K562 (cell line): ENCODE results near the gene ACTN1. TPM values are rescaled to one million over a fixed set of nuclear protein-coding genes. Genes with fewer than 3 reads are reported as not detected.

Experiments
- ATF7 ChIP-seq: fragments of 450-650 bp; IDR thresholded peaks from 2 replicates; pipeline ENCODE4 v1.7.1; 2014; ENCODE audit warnings: mild to moderate bottlenecking, moderate library complexity
- BMI1 ChIP-seq: fragments of 150-350 bp; IDR thresholded peaks from 2 replicates; pipeline ENCODE4 v1.6.1; 2014; ENCODE audit warnings: low read length
- BRF1 ChIP-seq: IDR thresholded peaks from 3 replicates; pipeline ENCODE4 v1.6.1; 2011; ENCODE audit warnings: borderline replicate concordance, mild to moderate bottlenecking; ENCODE audit not compliant: insufficient read length; ENCODE audit errors: extremely low read depth
- CBFA2T3 ChIP-seq: fragments of 450-650 bp; IDR thresholded peaks from 2 replicates; pipeline ENCODE4 v1.6.1; 2017
- CREB1 ChIP-seq, 2 experiments: sonication (generic) in 1 of 2; formaldehyde crosslinking in 1 of 2; IDR thresholded peaks; 2 replicates each; pipeline versions ENCODE4 v1.6.1 to v1.8.0; 2012 to 2022; ENCODE audit warnings: inconsistent platforms in 1 of 2, mild to moderate bottlenecking in 1 of 2, missing genetic modification reagents in 1 of 2, moderate library complexity in 1 of 2
- GMEB1 ChIP-seq: fragments of 250-450 bp; sonication (Bioruptor Pico); IDR thresholded peaks from 2 replicates; pipeline ENCODE4 v1.4.0; 2020; ENCODE audit warnings: mild to moderate bottlenecking
- KDM1A ChIP-seq, 2 experiments: fragments of 450-650 bp; IDR thresholded peaks; 2 replicates each; pipeline ENCODE4 v1.6.1; 2016; ENCODE audit warnings: mild to moderate bottlenecking in 2 of 2
- NFYB ChIP-seq: IDR thresholded peaks from 2 replicates; pipeline ENCODE4 v1.6.1; 2011; ENCODE audit warnings: mild to moderate bottlenecking, moderate library complexity; ENCODE audit not compliant: insufficient read length; ENCODE audit errors: extremely low read depth
- PHF8 ChIP-seq: fragments of 200-600 bp; sonication (generic); IDR thresholded peaks from 2 replicates; pipeline ENCODE4 v1.6.1; 2012; ENCODE audit warnings: mixed run types, mild to moderate bottlenecking, inconsistent platforms, low read length, moderate library complexity, borderline replicate concordance
- POLR2A ChIP-seq: fragments of 450-650 bp; conservative IDR thresholded peaks from 2 replicates; pipeline ENCODE4 v1.6.1; 2016
- PRDM10 ChIP-seq: fragments of 450-650 bp; IDR thresholded peaks from 2 replicates; pipeline ENCODE4 v1.6.1; 2018; ENCODE audit not compliant: partially characterized antibody
- SAP30 ChIP-seq: fragments of 200-600 bp; sonication (generic); IDR thresholded peaks from 2 replicates; pipeline ENCODE4 v1.6.1; 2012; ENCODE audit warnings: borderline replicate concordance, low read depth, mild to moderate bottlenecking, moderate library complexity, low read length, control low read depth, inconsistent platforms; ENCODE audit not compliant: insufficient read depth, poor library complexity, severe bottlenecking
- TFE3 ChIP-seq: fragments of 450-650 bp; formaldehyde crosslinking; IDR thresholded peaks from 2 replicates; pipeline ENCODE4 v1.4.0; 2020; ENCODE audit warnings: mild to moderate bottlenecking, mixed read lengths
- ZNF253 ChIP-seq: fragments of 250-450 bp; sonication (Bioruptor Pico); conservative IDR thresholded peaks from 2 replicates; pipeline ENCODE4 v1.6.1; 2021; ENCODE audit warnings: mild to moderate bottlenecking
- polyA plus RNA-seq, 8 experiments: library from polyadenylated mRNA; depleted of rRNA in 4 of 8; stranded (reverse) in 5 of 8; unstranded in 3 of 8; fragments of >200 nt; fragmentation: Nextera tagmentation in 2 of 8; fragmentation: Illumina TruSeq in 1 of 8; extraction: Ambion mirVana in 2 of 8; extraction: Trizol in 1 of 8; gene quantifications; 2 replicates each; pipeline versions ENCODE4 v1.2.1 to v1.2.3, GENCODE V29; 2011 to 2014; ENCODE audit warnings: inconsistent platforms in 1 of 8, missing spikeins in 1 of 8
- total RNA-seq, 7 experiments: library from RNA; depleted of rRNA in 6 of 7; stranded (reverse); fragments of >200 nt in 6 of 7; fragmentation: Illumina TruSeq in 2 of 7; extraction: Trizol in 2 of 7; gene quantifications; 2 replicates each; pipeline versions ENCODE4 v1.2.1 to v1.2.3, GENCODE V29; 2011 to 2021; ENCODE audit warnings: low replicate concordance in 1 of 7
- TF ChIP-seq, protein P1 (sequence below): sonication (generic); formaldehyde crosslinking; IDR thresholded peaks from 2 replicates; pipeline ENCODE4 v1.8.0; 2022; ENCODE audit warnings: mild to moderate bottlenecking, missing genetic modification reagents

Gene ACTN1
- total and polyA plus RNA-seq, 9 of the 15 experiments (the other 6 are each of a cell fraction or from before 2014, with no cell fraction given): 2.2 to 67.7 (median 34.5) TPM

GRCh38 chr14:68979021-68979721 lies at the start of gene ACTN1 (continued):
- TF ChIP-seq ZNF253 (CRISPR knock-in tag) (no peak), BRF1 (no peak), PHF8 (peak; percentile 66; the same call in 1 of the 2 replicates), CREB1 (IDR thresholded peaks at IDR 0.05) (0 out of 2 replicates have a peak, but pooled peaks have one; percentile 10), CREB1 (CRISPR knock-in tag; IDR thresholded peaks at IDR 0.05) (no peak), ATF7 (peak; percentile 46; the same call in 1 of the 2 replicates), GMEB1 (CRISPR knock-in tag) (peak; percentile 51; the same call in 1 of the 2 replicates), BMI1 (no peak), PRDM10 (peak; percentile 37), CBFA2T3 (peak; percentile 23; the same call in 1 of the 2 replicates), POLR2A (peak; percentile 66), NFYB (peak; percentile 94), TFE3 (CRISPR knock-in tag) (no peak), SAP30 (peak; percentile 23), KDM1A (IDR thresholded peaks at IDR 0.05) (no peak)
- TF ChIP-seq, protein P1, sequence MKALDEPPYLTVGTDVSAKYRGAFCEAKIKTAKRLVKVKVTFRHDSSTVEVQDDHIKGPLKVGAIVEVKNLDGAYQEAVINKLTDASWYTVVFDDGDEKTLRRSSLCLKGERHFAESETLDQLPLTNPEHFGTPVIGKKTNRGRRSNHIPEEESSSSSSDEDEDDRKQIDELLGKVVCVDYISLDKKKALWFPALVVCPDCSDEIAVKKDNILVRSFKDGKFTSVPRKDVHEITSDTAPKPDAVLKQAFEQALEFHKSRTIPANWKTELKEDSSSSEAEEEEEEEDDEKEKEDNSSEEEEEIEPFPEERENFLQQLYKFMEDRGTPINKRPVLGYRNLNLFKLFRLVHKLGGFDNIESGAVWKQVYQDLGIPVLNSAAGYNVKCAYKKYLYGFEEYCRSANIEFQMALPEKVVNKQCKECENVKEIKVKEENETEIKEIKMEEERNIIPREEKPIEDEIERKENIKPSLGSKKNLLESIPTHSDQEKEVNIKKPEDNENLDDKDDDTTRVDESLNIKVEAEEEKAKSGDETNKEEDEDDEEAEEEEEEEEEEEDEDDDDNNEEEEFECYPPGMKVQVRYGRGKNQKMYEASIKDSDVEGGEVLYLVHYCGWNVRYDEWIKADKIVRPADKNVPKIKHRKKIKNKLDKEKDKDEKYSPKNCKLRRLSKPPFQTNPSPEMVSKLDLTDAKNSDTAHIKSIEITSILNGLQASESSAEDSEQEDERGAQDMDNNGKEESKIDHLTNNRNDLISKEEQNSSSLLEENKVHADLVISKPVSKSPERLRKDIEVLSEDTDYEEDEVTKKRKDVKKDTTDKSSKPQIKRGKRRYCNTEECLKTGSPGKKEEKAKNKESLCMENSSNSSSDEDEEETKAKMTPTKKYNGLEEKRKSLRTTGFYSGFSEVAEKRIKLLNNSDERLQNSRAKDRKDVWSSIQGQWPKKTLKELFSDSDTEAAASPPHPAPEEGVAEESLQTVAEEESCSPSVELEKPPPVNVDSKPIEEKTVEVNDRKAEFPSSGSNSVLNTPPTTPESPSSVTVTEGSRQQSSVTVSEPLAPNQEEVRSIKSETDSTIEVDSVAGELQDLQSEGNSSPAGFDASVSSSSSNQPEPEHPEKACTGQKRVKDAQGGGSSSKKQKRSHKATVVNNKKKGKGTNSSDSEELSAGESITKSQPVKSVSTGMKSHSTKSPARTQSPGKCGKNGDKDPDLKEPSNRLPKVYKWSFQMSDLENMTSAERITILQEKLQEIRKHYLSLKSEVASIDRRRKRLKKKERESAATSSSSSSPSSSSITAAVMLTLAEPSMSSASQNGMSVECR (CRISPR knock-in tag): 0 out of 2 replicates have a peak, but pooled peaks have one; percentile 15
